Fibroblast of skin of scalp (primary cell): ENCODE data around the gene GSPT2. TPM values are rescaled to one million over a fixed set of nuclear protein-coding genes. Genes with fewer than 3 reads are reported as not detected.
"Not testable (repeated sequence)": the region's sequence is repeated elsewhere in the genome, so short reads cannot be mapped to it uniquely, and the experiment has no call there.

Experiments
- DNase-seq: peaks from one replicate; pipeline ENCODE4 v3.0.0-alpha.2; 2013
- polyA plus RNA-seq, 2 experiments: library from polyadenylated mRNA; unstranded; fragments of 120-200 nt; gene quantifications; one replicate each; pipeline ENCODE4 v1.2.1, GENCODE V29; 2013; ENCODE audit not compliant: insufficient read length in 2 of 2

Gene GSPT2
- polyA plus RNA-seq (2013, experiment 1 of 2; ENCODE audit: insufficient read length) = 9.9 TPM
- 10.8 TPM for polyA plus RNA-seq (2013, experiment 2 of 2; ENCODE audit: insufficient read length)

DNA sequence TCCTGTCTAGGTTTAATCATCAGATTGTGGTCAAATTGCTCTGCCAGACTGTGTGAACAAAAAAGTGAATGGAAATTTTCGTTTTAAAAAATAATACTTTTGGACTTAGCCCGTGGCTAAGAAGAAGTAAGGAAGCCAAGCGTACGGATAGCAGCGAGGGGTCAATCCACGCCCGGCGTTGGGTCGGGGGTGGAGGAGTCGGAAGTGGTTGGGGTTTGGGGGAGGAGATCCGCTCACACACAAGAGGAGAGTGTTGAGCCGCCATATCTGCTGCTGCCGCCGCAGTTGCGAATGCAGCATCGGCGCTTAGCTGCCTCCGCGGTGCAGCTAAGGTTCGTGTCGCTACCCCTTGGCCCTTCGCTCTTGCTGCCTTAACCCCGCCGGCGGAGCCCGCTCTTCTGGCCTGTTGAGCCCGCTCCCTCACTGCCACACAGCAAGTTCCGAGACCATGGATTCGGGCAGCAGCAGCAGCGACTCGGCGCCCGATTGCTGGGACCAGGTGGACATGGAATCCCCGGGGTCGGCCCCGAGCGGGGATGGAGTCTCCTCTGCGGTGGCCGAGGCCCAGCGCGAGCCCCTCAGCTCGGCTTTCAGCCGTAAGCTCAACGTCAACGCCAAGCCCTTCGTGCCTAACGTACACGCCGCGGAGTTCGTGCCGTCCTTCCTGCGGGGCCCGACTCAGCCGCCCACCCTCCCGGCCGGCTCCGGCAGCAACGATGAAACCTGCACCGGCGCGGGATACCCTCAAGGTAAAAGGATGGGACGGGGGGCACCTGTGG lies at the start of gene GSPT2:
Gene GSPT2, plus strand, starts transcription at position 264 of the 779 bp plus-strand sequence. Its CDS starts 185 bp downstream, at position 449.
- peak; percentile 81 for DNase-seq

DNA sequence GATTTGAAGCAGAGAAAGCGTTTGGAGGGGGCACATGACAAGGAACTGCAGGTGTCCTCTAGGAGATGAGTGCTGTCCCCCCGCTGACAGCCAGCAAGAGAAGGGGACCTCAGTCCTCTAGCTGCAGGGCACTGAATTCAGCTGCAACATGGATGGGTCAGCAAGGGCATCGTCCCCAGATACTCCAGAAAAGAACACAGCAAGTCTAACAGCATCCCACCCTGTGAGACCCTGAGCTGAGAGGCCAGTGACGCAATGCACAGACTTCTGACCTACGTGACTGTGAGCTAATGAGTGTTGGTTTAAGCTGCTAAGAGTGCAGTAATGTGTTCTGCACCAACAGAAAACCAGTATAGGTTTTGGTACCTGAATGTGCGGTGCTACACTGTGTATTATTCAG lies 49.0 kb upstream of the GSPT2 start:
- no peak for DNase-seq

DNA sequence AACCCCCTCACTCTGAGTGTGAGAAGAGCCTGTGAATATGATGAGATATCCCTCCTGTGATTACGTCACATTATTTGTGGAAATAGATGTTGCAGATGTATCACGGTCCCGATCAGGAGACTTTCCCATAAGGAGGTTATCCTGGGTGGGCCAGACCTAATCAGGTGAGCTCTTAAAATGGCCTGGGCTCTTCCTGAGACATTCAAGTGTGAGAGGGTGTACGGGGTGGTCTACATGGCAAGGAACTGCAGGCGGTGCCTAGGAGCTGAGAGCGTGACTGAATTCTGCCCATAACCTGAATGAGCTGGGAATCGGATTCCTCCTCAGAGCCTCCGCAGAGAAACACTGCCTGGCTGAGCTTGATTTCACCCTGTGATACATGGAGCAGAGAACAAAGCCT lies 45.8 kb upstream of the GSPT2 start:
- no peak for DNase-seq

DNA sequence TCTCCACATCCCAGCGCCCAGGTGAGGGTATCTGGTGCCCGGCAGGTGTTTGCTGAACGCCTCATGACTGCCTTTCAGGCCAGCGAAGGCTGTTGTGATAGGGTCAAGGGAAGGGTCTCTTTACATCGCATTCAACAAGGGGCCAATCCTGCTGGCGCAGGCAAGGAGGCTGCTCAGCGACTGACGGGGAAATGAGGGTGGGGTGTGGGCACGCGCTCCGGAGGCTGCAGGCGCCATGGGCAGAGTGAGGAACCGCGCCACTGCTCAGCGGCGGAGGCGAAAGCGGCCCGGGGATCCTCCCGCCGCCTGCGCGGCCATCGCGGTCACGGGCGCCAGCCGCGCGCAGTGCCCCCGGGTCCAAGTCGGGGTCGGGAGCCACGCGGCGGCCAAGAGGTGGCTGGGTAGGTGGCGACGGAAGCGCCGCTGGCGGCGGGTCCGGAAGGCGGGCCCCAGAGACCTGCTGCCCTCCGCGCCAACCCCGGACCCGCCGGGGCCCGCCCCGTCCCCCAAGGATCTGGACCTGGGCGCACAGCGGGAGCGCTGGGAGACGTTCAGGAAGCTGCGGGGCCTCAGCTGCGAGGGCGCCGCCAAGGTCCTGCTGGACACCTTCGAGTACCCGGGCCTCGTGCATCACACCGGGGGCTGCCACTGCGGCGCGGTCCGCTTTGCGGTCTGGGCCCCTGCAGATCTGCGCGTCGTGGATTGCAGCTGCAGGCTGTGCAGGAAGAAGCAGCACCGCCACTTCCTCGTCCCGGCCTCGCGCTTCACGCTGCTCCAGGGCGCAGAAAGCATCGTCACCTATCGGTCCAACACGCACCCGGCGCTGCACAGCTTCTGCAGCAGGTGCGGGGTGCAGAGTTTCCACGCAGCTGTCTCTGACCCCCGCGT lies 32.7 kb upstream of the GSPT2 start, which contains the start of gene CENPVL1:
Gene CENPVL1, plus strand, starts transcription at position 236 of the 888 bp plus-strand sequence. Its CDS starts 0 bp downstream, at position 236.
- DNase-seq = not testable (repeated sequence)

DNA sequence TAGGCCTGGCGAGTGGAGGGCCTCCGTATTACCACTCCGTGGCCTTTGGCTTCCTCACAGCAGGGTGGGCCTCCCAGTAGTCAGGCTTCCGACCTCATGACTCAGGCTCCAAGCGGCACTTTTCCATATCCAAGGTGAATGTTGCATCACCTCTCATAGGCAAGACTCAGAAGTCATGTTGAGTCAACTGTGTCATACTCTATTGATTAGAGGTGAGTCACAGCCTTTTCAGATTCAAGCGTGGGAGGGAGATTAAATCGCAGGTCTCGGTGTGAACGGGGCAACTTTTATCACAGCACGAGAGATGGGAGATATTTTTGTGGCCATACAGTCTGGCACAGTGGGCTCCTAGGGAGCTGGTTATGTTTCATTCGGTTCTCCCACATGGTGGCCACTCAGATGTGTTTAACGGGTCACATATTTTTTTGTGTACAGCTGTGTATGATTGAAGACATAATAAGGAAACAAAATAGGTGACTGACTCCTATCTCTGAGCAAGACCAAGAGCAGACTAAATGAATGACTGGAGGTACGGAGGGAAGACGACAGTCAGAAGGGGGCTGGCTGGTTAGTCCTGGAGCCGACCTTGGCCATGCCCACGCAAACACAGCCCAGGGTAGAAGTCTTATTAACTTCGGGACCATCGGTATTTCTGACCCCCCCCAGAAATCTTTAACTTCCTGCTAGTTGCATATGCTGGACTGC lies 30.1 kb upstream of the GSPT2 start:
- DNase-seq = not testable (repeated sequence)

DNA sequence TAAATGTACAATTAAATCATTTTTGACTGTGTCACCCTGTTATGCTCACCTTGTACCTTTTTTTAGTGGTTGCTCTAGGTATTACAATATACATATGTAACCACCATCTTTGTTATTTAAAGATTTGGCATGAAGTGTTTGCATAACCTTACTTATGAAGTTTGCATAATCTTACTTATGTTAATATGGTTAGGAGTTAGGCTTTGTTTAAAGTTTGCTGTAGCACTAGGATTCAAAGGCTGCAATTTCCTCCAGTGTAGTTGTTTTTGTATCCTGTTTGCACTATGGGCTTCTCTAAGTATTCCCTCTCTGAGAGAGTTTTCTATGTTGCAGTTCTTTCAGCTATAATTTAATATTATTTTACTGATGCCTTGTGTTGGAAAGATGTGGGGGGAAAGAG lies 15.0 kb upstream of the GSPT2 start:
- DNase-seq = no peak

DNA sequence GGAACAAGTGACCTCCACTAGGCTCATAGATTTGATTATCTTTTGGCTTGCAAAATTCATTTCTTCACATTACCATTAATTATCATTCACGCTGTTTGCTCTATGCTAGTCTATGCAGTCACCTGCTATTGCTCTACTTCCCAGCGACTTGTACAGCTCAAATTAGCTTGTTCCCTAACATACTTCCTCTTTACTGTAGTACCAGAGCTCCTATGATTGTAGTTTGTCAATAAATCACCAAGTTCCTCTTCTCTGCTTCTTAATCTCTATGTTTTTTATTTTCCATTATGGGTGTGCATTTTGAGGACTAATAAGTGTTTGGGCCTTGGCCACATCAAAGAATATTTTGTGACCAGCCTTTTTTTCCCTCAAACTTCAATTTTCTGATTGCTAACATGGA lies 6.2 kb upstream of the GSPT2 start:
- DNase-seq = no peak

DNA sequence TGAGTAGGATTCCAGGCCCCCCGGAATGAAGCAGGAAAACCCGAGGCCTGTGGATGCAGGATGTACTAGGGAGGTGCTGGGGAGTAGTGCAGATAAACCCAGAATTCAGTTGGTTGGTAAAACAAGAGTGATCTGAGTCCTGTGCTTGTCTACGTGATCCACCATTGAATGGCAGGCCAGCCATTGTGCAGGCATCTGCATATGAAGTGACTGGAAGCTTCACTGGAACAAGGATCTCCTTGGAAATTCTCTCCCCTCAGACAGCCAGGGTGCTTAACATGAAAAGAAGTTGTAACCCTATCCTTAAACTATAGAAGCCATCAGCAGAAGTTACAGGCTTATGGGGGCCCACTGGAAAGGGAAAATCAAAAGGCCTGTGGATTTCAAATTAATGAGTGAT lies 656 bp upstream of the GSPT2 start:
- no peak for DNase-seq

DNA sequence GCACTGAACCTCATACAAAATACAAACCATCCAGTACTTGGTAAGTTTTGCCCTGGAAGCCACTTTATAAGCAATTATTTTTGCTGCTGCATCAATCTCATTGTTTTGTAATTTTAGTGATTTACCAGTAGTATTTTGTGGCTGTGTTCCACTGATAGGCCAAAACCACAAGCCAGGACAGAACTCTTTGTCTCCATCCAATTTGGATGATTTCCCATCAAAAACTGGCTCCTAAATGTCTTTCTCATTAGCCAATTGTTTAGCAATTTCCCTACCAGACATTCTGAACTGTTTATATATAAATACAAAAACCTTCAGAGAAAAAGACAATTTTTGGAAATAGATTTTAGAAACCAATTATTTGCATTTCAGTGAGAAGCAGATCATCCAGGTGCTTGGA lies 4.4 kb downstream of the GSPT2 start:
- DNase-seq = no peak

DNA sequence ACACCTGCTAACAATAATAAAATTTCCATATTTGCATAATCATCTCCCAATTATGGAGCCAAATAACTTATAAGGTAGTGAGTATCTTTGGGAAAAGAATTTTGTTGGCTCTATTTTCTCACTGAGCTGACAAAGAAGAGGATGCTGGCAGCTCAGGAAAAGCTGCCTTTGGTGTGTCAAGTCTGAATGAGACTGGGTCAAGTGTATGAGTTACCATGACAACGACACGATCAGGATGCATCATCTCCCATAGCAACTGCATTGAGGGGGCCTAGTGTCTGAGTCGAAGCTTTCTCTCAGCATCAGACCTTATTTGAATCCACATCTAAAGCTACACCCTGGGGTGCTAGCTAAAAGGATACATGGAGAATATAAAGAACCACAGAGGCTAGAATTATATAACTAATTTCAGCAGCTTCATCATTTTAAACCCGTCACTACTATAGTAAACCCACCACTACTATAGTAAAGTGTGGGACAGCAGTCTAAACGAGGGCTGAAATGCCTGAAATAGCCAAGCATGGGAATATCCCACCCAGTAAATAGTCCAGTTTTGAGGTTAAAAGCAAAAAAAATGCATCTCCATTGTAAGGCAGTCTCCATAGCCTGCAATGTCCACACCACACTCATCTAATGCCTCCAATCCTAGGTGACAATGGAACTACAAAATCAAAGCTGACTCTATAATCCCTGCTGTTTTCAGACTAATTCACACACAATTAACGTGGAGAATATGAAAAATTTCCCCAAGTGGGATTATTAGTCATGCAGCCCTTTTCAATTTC lies 16.0 kb downstream of the GSPT2 start:
- no peak for DNase-seq

DNA sequence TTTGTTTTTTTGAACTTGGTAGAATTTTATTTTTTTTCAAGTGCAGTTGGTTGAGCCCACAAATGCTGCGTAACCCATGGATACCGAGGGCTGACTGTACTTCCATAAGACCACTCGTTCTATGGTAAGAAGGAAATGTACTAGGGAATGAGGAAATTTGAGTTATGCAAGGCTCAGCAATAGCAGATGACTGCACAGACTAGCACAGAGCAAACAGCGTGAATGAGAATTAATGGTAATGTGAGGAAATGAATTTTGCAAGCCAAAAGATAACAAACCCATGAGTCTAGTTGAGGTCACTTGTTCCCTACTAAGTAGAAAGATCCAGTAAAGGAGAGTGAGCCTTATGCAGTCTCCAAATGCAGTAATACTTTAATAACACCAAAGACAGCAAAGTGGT lies 17.4 kb downstream of the GSPT2 start:
- DNase-seq = no peak

DNA sequence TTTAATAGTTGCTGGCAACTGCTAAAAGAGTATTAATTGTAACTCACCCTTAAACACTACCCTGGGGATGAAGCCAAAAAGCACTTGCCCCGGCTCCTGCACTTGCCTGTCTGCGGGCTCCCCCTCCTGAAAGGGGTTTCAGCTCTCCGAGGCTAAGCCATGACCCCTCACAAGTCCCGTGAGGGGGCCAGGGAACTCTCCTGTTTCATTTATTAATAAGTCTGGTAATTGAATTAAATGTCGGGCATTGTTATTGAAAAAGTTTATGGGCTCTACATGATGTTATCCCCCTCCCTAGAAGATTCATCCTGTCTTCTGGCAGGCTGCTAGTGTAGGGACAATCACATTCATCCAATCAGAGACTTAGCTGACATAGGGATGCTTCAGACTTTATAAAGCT lies 23.3 kb downstream of the GSPT2 start:
- no peak for DNase-seq

DNA sequence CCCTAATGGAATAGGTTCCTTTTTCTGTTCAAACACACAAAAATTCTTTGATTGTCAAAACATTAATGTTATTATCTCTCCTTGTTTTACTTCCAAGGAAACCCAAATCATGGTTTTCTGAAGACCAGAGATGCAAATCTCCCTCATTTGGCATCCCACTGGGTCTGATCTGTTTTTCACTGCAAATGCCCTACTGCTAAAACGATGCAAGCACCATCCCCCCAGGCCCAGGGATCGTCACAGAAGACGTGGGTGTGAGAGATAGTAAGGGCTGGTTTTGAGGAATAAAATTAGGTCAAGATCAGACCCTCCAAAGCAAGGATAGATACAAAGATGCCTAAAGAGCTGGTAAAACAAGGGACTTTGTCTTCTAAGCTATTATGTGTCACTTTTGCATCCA lies 33.6 kb downstream of the GSPT2 start:
- DNase-seq = no peak

DNA sequence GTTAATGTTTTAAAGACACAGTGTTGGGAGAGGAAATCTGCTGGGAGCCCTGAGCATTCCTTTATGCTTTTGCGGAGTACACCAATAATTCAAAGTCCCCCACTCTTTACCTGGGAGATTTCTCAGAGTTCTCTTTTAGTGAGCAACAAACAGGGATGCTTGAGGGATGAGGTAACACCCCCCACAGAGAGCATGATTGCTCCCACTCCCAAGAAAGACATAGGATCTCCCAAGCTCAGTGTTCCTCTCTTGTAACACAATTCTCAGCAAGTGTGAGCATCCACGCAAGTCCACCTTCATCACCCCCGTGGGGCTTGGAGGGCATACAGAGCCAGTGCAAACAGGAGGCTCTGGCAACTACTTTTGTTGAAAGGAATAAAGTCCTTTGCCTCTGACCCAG lies 36.1 kb downstream of the GSPT2 start:
- peak; percentile 1 for DNase-seq

DNA sequence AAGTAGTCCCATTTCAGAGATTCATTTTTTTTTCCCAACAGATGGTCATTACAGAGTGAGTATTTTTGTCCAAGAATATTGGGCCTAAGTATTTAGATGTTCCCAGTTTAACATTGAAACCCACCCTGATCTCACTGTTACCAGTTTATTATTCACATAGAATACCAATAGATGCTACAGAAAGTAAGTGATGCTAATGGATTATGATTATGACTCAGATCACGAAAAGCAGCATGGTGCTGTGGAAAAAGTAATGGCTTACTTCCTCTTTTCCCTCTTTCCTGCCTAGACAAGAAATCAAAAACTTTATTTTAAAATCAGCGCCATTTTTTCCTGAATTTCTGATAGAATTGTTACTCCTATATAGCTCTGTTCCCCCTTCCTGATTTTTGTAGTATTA lies 51.9 kb downstream of the GSPT2 start:
- no peak for DNase-seq
